Measurements from ENCODE around the gene RAB30. TPM values are rescaled to one million over a fixed set of nuclear protein-coding genes. Genes with fewer than 3 reads are reported as not detected.

Gene RAB30
- total RNA-seq, 4 donors from 2014 or later: 29.8 to 57.1 (median 33.9) TPM

- Histone ChIP-seq H3K27me3 (no peaks in the 10 kb centered on the region), H3K4me3 (no peak overlapping the region), H3K4me1 (peaks cover 75 to 77% of the 10 kb centered on the region in 2 donors), H3K9me3 (no peaks in the 10 kb centered on the region), H3K36me3 (no peaks in the 10 kb centered on the region), H3K27ac (peak overlapping the region; percentile 89 to 94 (median 92))
- ATAC-seq (no peak), DNase-seq (no peak)
- TF ChIP-seq CTCF (IDR thresholded peaks at IDR 0.05 in 4 of 5, conservative IDR thresholded peaks at IDR 0.05 in 1 of 5): no peak
- no peak for TF ChIP-seq POLR2A (IDR thresholded peaks at IDR 0.05)
- intact Hi-C loops (cut with DNase I; ENCODE audit: low total_unique reads): no loop called here
- in situ Hi-C loops (cut with MboI; ENCODE audit: low sequenced_read_pairs in 4 of 4): no loop called here
Observed at GRCh38 chr11:83031127-83031526, 40.6 kb downstream of the RAB30 start.

GRCh38 chr11:83027794-83028193 lies 43.9 kb downstream of the RAB30 start:
- TF ChIP-seq POLR2A (IDR thresholded peaks at IDR 0.05) (no peak), CTCF (IDR thresholded peaks at IDR 0.05 in 4 of 5, conservative IDR thresholded peaks at IDR 0.05 in 1 of 5) (no peak)
- ATAC-seq (no peak), DNase-seq (no peak)
- H3K4me3 ChIP-seq: no peak overlapping the region
- H3K4me1 ChIP-seq: peaks cover 77 to 81% of the 10 kb centered on the region in 2 donors
- in situ Hi-C loops (cut with MboI; ENCODE audit: low sequenced_read_pairs in 4 of 4): no loop called here
- peak overlapping the region in 3 of 4 donors; percentile 56 to 89 (median 59) for H3K27ac ChIP-seq
- H3K27me3 ChIP-seq: no peaks in the 10 kb centered on the region
- H3K9me3 ChIP-seq: no peaks in the 10 kb centered on the region
- intact Hi-C loops (cut with DNase I; ENCODE audit: low total_unique reads): no loop called here
- no peaks in the 10 kb centered on the region for H3K36me3 ChIP-seq

GRCh38 chr11:83027289-83027688 lies 44.4 kb downstream of the RAB30 start:
- Histone ChIP-seq H3K27me3 (no peaks in the 10 kb centered on the region), H3K27ac (peak overlapping the region in 3 of 4 donors; percentile 56 to 89 (median 59)), H3K36me3 (no peaks in the 10 kb centered on the region), H3K4me3 (no peak overlapping the region), H3K4me1 (peaks cover 74 to 78% of the 10 kb centered on the region in 2 donors), H3K9me3 (no peaks in the 10 kb centered on the region)
- no peak for DNase-seq
- TF ChIP-seq POLR2A (IDR thresholded peaks at IDR 0.05) (no peak), CTCF (IDR thresholded peaks at IDR 0.05 in 4 of 5, conservative IDR thresholded peaks at IDR 0.05 in 1 of 5) (no peak)
- ATAC-seq: no peak
- in situ Hi-C loops (cut with MboI; ENCODE audit: low sequenced_read_pairs in 4 of 4) (no loop called here), intact Hi-C loops (cut with DNase I; ENCODE audit: low total_unique reads) (no loop called here)

- ATAC-seq: peak; percentile 54 to 66
- Histone ChIP-seq H3K27me3 (no peaks in the 10 kb centered on the region), H3K9me3 (no peaks in the 10 kb centered on the region), H3K4me3 (no peak overlapping the region), H3K36me3 (no peaks in the 10 kb centered on the region), H3K4me1 (peaks cover 74 to 79% of the 10 kb centered on the region in 2 donors), H3K27ac (peak overlapping the region; percentile 56 to 89 (median 60))
- TF ChIP-seq POLR2A (IDR thresholded peaks at IDR 0.05) (no peak), CTCF (IDR thresholded peaks at IDR 0.05 in 4 of 5, conservative IDR thresholded peaks at IDR 0.05 in 1 of 5) (no peak)
- DNase-seq: peak; percentile 14 to 38
- intact Hi-C loops (cut with DNase I; ENCODE audit: low total_unique reads): no loop called here
- in situ Hi-C loops (cut with MboI; ENCODE audit: low sequenced_read_pairs in 4 of 4): no loop called here
Observed at GRCh38 chr11:83026229-83026628, 45.5 kb downstream of the RAB30 start.

GRCh38 chr11:83025267-83025704 lies 46.4 kb downstream of the RAB30 start:
- in situ Hi-C loops (cut with MboI; ENCODE audit: low sequenced_read_pairs in 4 of 4) (no loop called here), intact Hi-C loops (cut with DNase I; ENCODE audit: low total_unique reads) (no loop called here)
- H3K27ac ChIP-seq: peak overlapping the region; percentile 56 to 89 (median 60)
- H3K27me3 ChIP-seq: no peaks in the 10 kb centered on the region
- TF ChIP-seq POLR2A (IDR thresholded peaks at IDR 0.05): no peak
- no peak for TF ChIP-seq CTCF (IDR thresholded peaks at IDR 0.05 in 4 of 5, conservative IDR thresholded peaks at IDR 0.05 in 1 of 5)
- no peak overlapping the region for H3K4me3 ChIP-seq
- peaks cover 81 to 84% of the 10 kb centered on the region in 2 donors for H3K4me1 ChIP-seq
- H3K36me3 ChIP-seq: no peaks in the 10 kb centered on the region
- H3K9me3 ChIP-seq: no peaks in the 10 kb centered on the region
- DNase-seq: peak in 1 of 2 donors; percentile 37
- peak; percentile 70 to 88 for ATAC-seq

Measured in gastrocnemius medialis (tissue), 4 donors.